Measurements from ENCODE around the gene NEGR1.

The NEGR1 gene

GRCh38 chr1:71427066-71427465, 855.3 kb downstream of the NEGR1 start:
- FAIRE-seq, result no peak

GRCh38 chr1:71424536-71424935, 857.8 kb downstream of the NEGR1 start:
- FAIRE-seq, result no peak

- FAIRE-seq, result no peak
Observed at GRCh38 chr1:71422221-71422620, 860.1 kb downstream of the NEGR1 start.

DNA sequence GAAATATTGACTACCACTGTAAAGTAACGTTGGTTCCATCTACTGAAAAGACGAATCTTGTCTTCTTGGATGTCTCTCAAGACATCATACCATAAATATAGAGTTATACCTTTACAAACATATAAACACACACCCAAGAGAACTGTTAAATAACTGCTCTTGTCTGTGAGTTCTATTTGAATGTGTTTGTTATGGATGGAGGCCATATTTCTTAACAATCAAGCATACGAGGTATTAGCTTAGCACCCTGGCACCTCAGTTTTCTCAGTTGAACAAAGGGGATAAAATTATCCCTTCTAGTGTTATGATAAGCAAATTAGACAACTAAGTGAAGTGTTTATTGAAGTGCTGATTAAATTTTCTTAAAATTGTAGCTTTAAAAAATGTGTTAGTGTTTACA, 864.9 kb downstream of the NEGR1 start:
- FAIRE-seq, result no peak

DNA sequence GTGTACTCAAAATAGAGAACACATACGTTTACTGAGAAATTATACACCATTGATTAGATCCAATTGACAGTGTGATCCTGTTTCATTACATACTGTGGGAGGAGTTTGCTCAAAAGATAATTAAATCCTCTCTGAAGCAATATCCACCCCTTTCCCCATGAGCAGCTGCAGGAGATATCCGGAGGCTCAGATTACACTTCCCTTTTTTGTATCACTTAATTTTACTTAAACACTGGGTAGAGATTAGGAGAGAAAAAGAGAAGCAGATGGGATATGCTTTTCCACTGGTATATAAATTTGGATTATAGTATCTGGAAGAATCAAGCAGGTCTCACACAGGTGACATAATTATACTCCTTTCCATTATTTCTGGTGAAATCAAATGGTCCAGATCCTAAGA, 868.2 kb downstream of the NEGR1 start:
- no peak for FAIRE-seq

DNA sequence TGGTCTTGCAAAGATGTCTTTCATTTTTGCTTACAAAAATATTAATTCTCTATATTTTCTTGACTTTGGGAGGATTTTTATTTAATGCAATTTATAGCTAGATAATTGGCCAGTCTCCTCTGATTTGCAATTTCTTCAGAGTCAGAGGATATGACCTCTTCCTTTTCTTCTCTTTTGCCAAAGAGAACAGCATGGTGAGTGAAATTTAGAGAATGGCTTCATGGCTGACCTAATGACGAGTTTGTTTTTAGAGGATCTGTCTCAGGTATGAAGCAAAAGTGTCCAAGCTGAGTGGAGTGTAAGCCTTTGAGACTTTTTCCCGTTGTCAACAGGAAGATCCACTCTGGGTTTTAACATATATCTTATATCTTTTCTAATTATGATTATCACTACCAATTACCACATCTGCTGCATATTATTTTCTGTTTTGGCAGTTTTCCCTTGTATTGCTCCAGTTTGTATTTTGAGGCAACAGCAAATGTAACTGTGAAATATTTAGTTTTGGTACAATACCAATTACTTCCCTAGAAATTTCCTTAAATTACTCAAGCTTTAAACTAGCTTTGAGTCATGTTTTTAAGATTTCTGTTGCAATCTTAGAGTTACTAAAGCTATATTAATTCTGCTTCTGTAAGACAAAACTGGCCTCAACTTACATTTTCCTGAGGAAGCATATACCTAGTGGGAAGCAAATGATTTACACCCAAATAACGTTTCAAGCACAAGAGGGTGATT, 868.7 kb downstream of the NEGR1 start:
- no peak for FAIRE-seq

DNA sequence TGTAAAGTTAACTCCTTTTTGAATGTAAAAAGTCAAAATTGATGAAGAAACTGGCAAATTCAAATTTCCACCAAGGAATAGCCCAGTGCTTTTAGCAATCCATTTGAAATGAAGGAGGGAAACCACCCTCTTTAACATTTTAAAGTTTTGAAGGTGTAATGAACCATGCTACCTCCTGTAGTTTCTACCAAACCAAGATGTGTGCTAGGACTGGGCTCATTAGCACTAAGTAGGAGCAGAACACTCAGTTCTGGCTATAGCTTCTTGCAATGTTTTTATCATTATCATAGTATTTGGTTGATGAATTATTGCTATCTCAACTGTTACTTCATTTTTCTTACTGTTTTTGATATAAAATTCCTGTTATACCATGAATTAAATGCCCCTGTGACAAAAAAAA, 882.3 kb downstream of the NEGR1 start:
- FAIRE-seq, result no peak

GRCh38 chr1:71399594-71399993, 882.7 kb downstream of the NEGR1 start:
- FAIRE-seq, result no peak

GRCh38 chr1:71393301-71393700, 889.0 kb downstream of the NEGR1 start:
- FAIRE-seq, result no peak

GRCh38 chr1:71390518-71390917, 891.8 kb downstream of the NEGR1 start:
- FAIRE-seq, result no peak

DNA sequence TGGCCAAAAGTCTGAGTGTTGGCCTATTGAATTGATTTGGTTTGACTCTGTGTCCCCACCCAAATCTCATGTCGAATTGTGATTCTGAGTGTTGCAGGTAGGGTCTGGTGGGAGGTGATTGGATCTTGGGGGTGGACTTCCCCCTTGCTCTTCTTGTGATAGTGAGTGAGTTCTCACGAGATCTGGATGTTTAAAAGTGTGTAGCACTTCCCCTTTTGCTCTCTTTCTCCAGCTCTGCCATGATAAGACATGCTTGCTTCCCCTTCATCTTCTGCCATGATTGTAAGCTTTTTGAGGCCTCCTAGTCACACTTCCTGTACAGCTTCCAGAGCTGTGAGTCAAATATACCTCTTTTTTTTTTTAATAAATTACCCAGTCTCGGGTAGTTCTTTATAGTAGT, 904.5 kb downstream of the NEGR1 start:
- FAIRE-seq, result no peak

DNA sequence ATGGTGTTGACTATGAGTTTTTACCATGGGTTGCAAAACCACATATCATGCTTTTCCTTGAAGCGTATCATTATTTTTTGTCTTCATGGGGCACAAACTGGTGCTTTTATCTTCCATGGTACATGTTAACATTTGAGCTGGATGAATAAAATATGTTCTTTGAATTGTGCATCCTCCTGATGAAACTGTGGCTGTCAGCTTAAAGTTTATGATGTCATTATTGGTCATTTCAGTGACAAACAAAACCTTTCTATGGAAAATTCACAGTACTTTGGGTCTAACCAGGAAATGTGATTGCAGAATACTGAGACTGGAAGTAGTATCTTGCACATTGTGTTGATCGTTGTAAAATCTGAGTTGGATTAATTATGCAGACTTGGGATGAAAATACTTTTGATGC, 909.8 kb downstream of the NEGR1 start:
- FAIRE-seq, result no peak

- FAIRE-seq, result no peak
Observed at GRCh38 chr1:71371581-71371980, 910.8 kb downstream of the NEGR1 start.

DNA sequence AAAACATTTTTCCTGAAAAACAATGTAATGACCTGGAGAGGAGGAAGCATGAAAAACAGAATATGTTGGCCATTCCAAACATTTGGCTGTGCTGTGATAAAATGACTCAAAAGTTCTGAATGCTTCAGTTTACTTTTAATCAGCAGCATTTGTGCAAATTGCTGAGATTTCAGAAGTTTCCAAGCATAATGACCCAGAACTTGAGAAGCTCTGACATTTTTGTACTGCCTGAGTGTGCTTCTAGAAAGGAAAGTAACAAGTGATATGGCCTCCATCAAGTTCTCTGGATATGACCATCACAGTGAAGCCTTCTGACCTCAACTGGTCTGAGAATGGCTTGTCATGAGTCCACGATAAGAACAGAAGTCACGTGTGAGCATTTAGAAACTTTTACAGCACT, 918.1 kb downstream of the NEGR1 start:
- FAIRE-seq, result no peak

- no peak for FAIRE-seq
Observed at GRCh38 chr1:71362691-71363090, 919.6 kb downstream of the NEGR1 start.

- no peak for FAIRE-seq
Observed at GRCh38 chr1:71362076-71362475, 920.3 kb downstream of the NEGR1 start.

GRCh38 chr1:71357708-71358107, 924.6 kb downstream of the NEGR1 start:
- no peak for FAIRE-seq

DNA sequence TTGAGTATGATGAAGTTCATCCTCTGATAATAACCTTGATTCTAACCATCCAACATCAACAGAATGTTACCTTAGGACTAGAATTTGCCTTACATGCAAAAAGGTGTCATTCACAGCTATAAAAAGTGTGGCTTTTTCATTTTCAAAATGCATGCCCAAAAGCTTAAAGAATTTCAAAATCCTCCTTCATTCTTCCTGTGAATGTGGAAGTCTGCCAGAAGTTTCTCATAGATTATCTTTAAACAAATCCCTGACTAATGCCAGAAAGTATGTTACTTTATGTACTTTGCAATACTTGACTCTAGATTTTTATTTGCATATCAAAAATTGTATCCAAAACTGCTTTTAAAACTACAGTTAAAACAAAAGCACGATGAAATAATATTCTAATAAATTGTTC, 930.9 kb downstream of the NEGR1 start:
- FAIRE-seq, result no peak

DNA sequence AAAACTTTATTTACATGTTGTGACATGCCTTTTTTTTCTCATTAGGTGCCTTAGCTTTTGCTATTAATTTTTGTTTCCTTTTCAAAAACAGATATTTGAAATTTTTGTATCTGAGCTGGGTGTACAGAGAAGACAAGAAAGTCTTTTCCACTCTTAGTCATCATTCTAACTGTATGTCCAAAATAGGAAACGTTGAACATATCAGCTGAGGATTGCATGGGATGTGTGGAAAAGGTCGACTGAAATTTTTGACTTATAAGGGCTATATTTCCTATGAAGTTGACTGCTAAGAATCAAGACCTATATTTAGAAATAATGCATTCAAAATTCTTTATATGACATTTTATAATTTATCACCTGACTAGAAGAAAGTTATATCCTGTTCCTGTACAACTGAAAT, 931.5 kb downstream of the NEGR1 start:
- no peak for FAIRE-seq

GRCh38 chr1:71350330-71350729, 932.0 kb downstream of the NEGR1 start:
- FAIRE-seq, result peak; percentile 60

All from islet of Langerhans (tissue), 1 donor.